HepG2 (cell line): ENCODE measurements around the gene PGA4. TPM values are rescaled to one million over a fixed set of nuclear protein-coding genes. Genes with fewer than 3 reads are reported as not detected.

Experiments used
- ARNT ChIP-seq: fragments of 450-650 bp; IDR thresholded peaks from 2 replicates; pipeline ENCODE4 v1.6.1; 2017
- BHLHE40 ChIP-seq: IDR thresholded peaks from 2 replicates; pipeline ENCODE4 v1.6.1; 2011; ENCODE audit warnings: low read length, improper control_type of control experiment
- BRCA1 ChIP-seq: sonication (generic); formaldehyde crosslinking; IDR thresholded peaks from 2 replicates; pipeline ENCODE4 v1.4.0; 2020; ENCODE audit warnings: missing genetic modification reagents
- ETV5 ChIP-seq: IDR thresholded peaks from 2 replicates; pipeline ENCODE4 v1.6.1; 2018; ENCODE audit warnings: missing biosample characterization, missing genetic modification reagents, inconsistent platforms, borderline replicate concordance
- FOSL1 ChIP-seq: sonication (generic); formaldehyde crosslinking; IDR thresholded peaks from 2 replicates; pipeline ENCODE4 v1.9.0; 2021; ENCODE audit warnings: missing genetic modification reagents, borderline replicate concordance
- FOXA1 ChIP-seq, 2 experiments: fragments of 450-650 bp in 1 of 2; sonication (generic) in 1 of 2; formaldehyde crosslinking in 1 of 2; IDR thresholded peaks; 2 replicates each; pipeline versions ENCODE4 v1.4.0 to v1.6.1; 2016 to 2020; ENCODE audit warnings: missing genetic modification reagents in 1 of 2
- GLI4 ChIP-seq: sonication (generic); formaldehyde crosslinking; IDR thresholded peaks from 2 replicates; pipeline ENCODE4 v1.5.1; 2020; ENCODE audit warnings: missing genetic modification reagents, mild to moderate bottlenecking, moderate library complexity, borderline replicate concordance
- GTF2F1 ChIP-seq: fragments of 150-350 bp; IDR thresholded peaks from 2 replicates; pipeline ENCODE4 v1.6.1; 2014; ENCODE audit warnings: low read length
- IKZF4 ChIP-seq: sonication (generic); formaldehyde crosslinking; IDR thresholded peaks from 2 replicates; pipeline ENCODE4 v1.5.1; 2020; ENCODE audit warnings: borderline replicate concordance, mild to moderate bottlenecking, low read depth, missing genetic modification reagents; ENCODE audit errors: not compliant biosample characterization
- JUNB ChIP-seq: sonication (generic); formaldehyde crosslinking; IDR thresholded peaks from 2 replicates; pipeline ENCODE4 v1.8.0; 2022; ENCODE audit warnings: missing genetic modification reagents, mild to moderate bottlenecking, borderline replicate concordance
- KAT7 ChIP-seq: IDR thresholded peaks from 2 replicates; pipeline ENCODE4 v1.6.1; 2018; ENCODE audit warnings: borderline replicate concordance, missing compliant biosample characterization
- LCORL ChIP-seq, 2 experiments: fragments of 450-650 bp in 1 of 2; sonication (generic) in 1 of 2; formaldehyde crosslinking in 1 of 2; IDR thresholded peaks; 2 replicates each; pipeline versions ENCODE4 v1.5.0 to v1.6.1; 2017 to 2020; ENCODE audit warnings: antibody characterized with exemption in 1 of 2, missing genetic modification reagents in 1 of 2
- MTA1 ChIP-seq: sonication (generic); formaldehyde crosslinking; IDR thresholded peaks from 2 replicates; pipeline ENCODE4 v1.4.0; 2020; ENCODE audit warnings: missing genetic modification reagents, mild to moderate bottlenecking, borderline replicate concordance
- PHB2 ChIP-seq: fragments of 450-650 bp; IDR thresholded peaks from 2 replicates; pipeline ENCODE4 v1.6.1; 2018; ENCODE audit not compliant: partially characterized antibody
- POLR2G ChIP-seq: fragments of 200-400 bp; formaldehyde crosslinking; IDR thresholded peaks from 2 replicates; pipeline ENCODE4 v1.6.1; 2018; ENCODE audit warnings: mild to moderate bottlenecking, low read depth, low read length, moderate library complexity
- RFX1 ChIP-seq: fragments of 450-650 bp; IDR thresholded peaks from 2 replicates; pipeline ENCODE4 v1.6.1; 2017
- TOE1 ChIP-seq: sonication (generic); formaldehyde crosslinking; IDR thresholded peaks from 2 replicates; pipeline ENCODE4 v1.4.0; 2020; ENCODE audit warnings: mild to moderate bottlenecking, missing genetic modification reagents
- ZC3H13 ChIP-seq: sonication (generic); formaldehyde crosslinking; IDR thresholded peaks from 2 replicates; pipeline ENCODE4 v1.8.1; 2023; ENCODE audit warnings: mild to moderate bottlenecking, missing genetic modification reagents, moderate library complexity
- ZNF205 ChIP-seq: IDR thresholded peaks from 2 replicates; pipeline ENCODE4 v1.6.1; 2018; ENCODE audit warnings: missing biosample characterization, missing genetic modification reagents
- ZNF263 ChIP-seq: sonication (generic); formaldehyde crosslinking; IDR thresholded peaks from 2 replicates; pipeline ENCODE4 v1.4.0; 2020; ENCODE audit warnings: missing genetic modification reagents
- ZNF383 ChIP-seq: sonication (generic); formaldehyde crosslinking; IDR thresholded peaks from 2 replicates; pipeline ENCODE4 v1.4.0; 2020; ENCODE audit warnings: missing genetic modification reagents, mild to moderate bottlenecking, borderline replicate concordance
- ZNF451 ChIP-seq: sonication (generic); formaldehyde crosslinking; IDR thresholded peaks from 2 replicates; pipeline ENCODE4 v1.5.0; 2020; ENCODE audit warnings: mild to moderate bottlenecking, missing genetic modification reagents
- ZNF569 ChIP-seq: sonication (generic); formaldehyde crosslinking; IDR thresholded peaks from 2 replicates; pipeline ENCODE4 v1.5.0; 2020; ENCODE audit warnings: mild to moderate bottlenecking, missing genetic modification reagents, moderate library complexity, borderline replicate concordance
- ZNF678 ChIP-seq: sonication (generic); formaldehyde crosslinking; IDR thresholded peaks from 2 replicates; pipeline ENCODE4 v1.4.0; 2020; ENCODE audit warnings: mild to moderate bottlenecking, missing genetic modification reagents
- ZNF709 ChIP-seq: sonication (generic); formaldehyde crosslinking; IDR thresholded peaks from 2 replicates; pipeline ENCODE4 v1.5.0; 2020; ENCODE audit warnings: mild to moderate bottlenecking, missing genetic modification reagents
- ZNF713 ChIP-seq: sonication (generic); formaldehyde crosslinking; IDR thresholded peaks from 2 replicates; pipeline ENCODE4 v1.4.0; 2020; ENCODE audit warnings: mild to moderate bottlenecking, missing genetic modification reagents
- ZSCAN9 ChIP-seq: IDR thresholded peaks from 2 replicates; pipeline ENCODE4 v1.6.1; 2016; ENCODE audit warnings: borderline replicate concordance
- polyA plus RNA-seq, 8 experiments: library from polyadenylated mRNA; depleted of rRNA in 3 of 8; stranded (reverse) in 7 of 8; unstranded in 1 of 8; fragments of >200 nt; fragmentation: Illumina TruSeq in 4 of 8; extraction: Trizol in 4 of 8; gene quantifications; 2 replicates each; pipeline versions ENCODE4 v1.2.1 to v1.2.3, GENCODE V29; 2011 to 2016; ENCODE audit warnings: low read depth in 4 of 8, missing spikeins in 1 of 8, mixed read lengths in 1 of 8; ENCODE audit not compliant: insufficient read depth in 1 of 8
- total RNA-seq, 5 experiments: library from RNA; depleted of rRNA; stranded (reverse); fragments of >200 nt; fragmentation: Illumina TruSeq; extraction: Trizol; gene quantifications; 2 replicates each; pipeline ENCODE4 v1.2.3, GENCODE V29; 2016; ENCODE audit warnings: low read depth in 1 of 5
- TF ChIP-seq, protein P1 (sequence below): sonication (generic); formaldehyde crosslinking; IDR thresholded peaks from 2 replicates; pipeline ENCODE4 v1.4.0; 2020; ENCODE audit warnings: mild to moderate bottlenecking, missing genetic modification reagents
- TF ChIP-seq, protein P2 (sequence below): sonication (generic); IDR thresholded peaks from 2 replicates; pipeline ENCODE4 v1.6.1; 2016; ENCODE audit warnings: low read depth, borderline replicate concordance
- TF ChIP-seq, protein P3 (sequence below): sonication (generic); formaldehyde crosslinking; IDR thresholded peaks from 2 replicates; pipeline ENCODE4 v1.4.0; 2020; ENCODE audit warnings: missing genetic modification reagents, borderline replicate concordance

The PGA4 gene
- total and polyA plus RNA-seq, 2 of the 13 experiments (the other 11 are each of a cell fraction or from before 2014, with no cell fraction given): not detected

DNA sequence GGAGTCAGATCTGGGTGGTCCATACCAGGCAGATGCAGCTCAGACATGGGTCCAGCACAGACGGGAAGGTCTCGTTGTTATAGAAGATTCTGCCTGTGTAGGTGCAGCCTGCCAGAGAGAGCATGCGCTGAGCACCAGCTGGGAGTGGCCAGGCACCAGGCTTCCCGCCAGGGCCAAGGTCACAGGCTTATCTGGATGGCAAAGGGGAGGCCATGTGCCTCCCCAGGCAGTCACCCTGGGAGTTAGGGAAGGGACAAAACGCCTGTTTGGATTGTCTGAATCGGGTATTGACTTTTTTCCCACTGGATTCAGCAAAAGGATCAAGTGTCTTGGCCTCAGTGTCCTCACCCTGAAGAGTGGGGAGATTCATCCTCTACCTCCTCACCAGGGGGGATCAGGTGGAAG, 45.3 kb downstream of the PGA4 start (continued):
- TF ChIP-seq, protein P1, sequence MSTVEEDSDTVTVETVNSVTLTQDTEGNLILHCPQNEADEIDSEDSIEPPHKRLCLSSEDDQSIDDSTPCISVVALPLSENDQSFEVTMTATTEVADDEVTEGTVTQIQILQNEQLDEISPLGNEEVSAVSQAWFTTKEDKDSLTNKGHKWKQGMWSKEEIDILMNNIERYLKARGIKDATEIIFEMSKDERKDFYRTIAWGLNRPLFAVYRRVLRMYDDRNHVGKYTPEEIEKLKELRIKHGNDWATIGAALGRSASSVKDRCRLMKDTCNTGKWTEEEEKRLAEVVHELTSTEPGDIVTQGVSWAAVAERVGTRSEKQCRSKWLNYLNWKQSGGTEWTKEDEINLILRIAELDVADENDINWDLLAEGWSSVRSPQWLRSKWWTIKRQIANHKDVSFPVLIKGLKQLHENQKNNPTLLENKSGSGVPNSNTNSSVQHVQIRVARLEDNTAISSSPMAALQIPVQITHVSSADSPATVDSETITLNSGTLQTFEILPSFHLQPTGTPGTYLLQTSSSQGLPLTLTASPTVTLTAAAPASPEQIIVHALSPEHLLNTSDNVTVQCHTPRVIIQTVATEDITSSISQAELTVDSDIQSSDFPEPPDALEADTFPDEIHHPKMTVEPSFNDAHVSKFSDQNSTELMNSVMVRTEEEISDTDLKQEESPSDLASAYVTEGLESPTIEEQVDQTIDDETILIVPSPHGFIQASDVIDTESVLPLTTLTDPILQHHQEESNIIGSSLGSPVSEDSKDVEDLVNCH (CRISPR knock-in tag): no peak
- TF ChIP-seq ZNF678 (CRISPR knock-in tag) (no peak), ZNF263 (CRISPR knock-in tag) (0 out of 2 replicates have a peak, but pooled peaks have one; percentile 36), IKZF4 (CRISPR knock-in tag) (no peak), ZNF713 (CRISPR knock-in tag) (no peak), GLI4 (CRISPR knock-in tag) (no peak), PHB2 (no peak), BHLHE40 (no peak), LCORL (IDR thresholded peaks at IDR 0.05) (no peak), LCORL (CRISPR knock-in tag; IDR thresholded peaks at IDR 0.05) (peak; percentile 63; the same call in 1 of the 2 replicates), ZNF205 (CRISPR knock-in tag) (no peak), ZNF451 (CRISPR knock-in tag) (no peak), ZNF709 (CRISPR knock-in tag) (0 out of 2 replicates have a peak, but pooled peaks have one; percentile 30), ZSCAN9 (CRISPR knock-in tag) (peak; percentile 35; the same call in 1 of the 2 replicates), JUNB (CRISPR knock-in tag) (no peak), ZNF569 (no peak), ETV5 (CRISPR knock-in tag) (no peak), BRCA1 (CRISPR knock-in tag) (0 out of 2 replicates have a peak, but pooled peaks have one; percentile 64), RFX1 (no peak), KAT7 (CRISPR knock-in tag) (no peak), ZC3H13 (CRISPR knock-in tag) (no peak), GTF2F1 (no peak), MTA1 (CRISPR knock-in tag) (peak; percentile 59; the same call in 1 of the 2 replicates), FOSL1 (CRISPR knock-in tag) (no peak), ARNT (no peak), ZNF383 (CRISPR knock-in tag) (no peak), FOXA1 (IDR thresholded peaks at IDR 0.05) (no peak), FOXA1 (CRISPR knock-in tag; IDR thresholded peaks at IDR 0.05) (no peak), TOE1 (CRISPR knock-in tag) (no peak), POLR2G (no peak; the same call in 1 of the 2 replicates)
- TF ChIP-seq, protein P2, sequence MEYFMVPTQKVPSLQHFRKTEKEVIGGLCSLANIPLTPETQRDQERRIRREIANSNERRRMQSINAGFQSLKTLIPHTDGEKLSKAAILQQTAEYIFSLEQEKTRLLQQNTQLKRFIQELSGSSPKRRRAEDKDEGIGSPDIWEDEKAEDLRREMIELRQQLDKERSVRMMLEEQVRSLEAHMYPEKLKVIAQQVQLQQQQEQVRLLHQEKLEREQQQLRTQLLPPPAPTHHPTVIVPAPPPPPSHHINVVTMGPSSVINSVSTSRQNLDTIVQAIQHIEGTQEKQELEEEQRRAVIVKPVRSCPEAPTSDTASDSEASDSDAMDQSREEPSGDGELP: peak; percentile 72; the same call in 1 of the 2 replicates
- TF ChIP-seq, protein P3, sequence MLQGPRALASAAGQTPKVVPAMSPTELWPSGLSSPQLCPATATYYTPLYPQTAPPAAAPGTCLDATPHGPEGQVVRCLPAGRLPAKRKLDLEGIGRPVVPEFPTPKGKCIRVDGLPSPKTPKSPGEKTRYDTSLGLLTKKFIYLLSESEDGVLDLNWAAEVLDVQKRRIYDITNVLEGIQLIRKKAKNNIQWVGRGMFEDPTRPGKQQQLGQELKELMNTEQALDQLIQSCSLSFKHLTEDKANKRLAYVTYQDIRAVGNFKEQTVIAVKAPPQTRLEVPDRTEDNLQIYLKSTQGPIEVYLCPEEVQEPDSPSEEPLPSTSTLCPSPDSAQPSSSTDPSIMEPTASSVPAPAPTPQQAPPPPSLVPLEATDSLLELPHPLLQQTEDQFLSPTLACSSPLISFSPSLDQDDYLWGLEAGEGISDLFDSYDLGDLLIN (CRISPR knock-in tag): peak; percentile 51; the same call in 1 of the 2 replicates
